NCI-H2029 treated with DMSO at 0.1 percent for 48 hours (cell line): ENCODE data around the gene HYKK.
"Not testable (repeated sequence)": the region's sequence is repeated elsewhere in the genome, so short reads cannot be mapped to it uniquely, and the experiment has no call there.

Source experiments
- DNase-seq: peaks from one replicate; lab custom pipeline; 2025; lab: John Stamatoyannopoulos, UW

Gene HYKK

DNA sequence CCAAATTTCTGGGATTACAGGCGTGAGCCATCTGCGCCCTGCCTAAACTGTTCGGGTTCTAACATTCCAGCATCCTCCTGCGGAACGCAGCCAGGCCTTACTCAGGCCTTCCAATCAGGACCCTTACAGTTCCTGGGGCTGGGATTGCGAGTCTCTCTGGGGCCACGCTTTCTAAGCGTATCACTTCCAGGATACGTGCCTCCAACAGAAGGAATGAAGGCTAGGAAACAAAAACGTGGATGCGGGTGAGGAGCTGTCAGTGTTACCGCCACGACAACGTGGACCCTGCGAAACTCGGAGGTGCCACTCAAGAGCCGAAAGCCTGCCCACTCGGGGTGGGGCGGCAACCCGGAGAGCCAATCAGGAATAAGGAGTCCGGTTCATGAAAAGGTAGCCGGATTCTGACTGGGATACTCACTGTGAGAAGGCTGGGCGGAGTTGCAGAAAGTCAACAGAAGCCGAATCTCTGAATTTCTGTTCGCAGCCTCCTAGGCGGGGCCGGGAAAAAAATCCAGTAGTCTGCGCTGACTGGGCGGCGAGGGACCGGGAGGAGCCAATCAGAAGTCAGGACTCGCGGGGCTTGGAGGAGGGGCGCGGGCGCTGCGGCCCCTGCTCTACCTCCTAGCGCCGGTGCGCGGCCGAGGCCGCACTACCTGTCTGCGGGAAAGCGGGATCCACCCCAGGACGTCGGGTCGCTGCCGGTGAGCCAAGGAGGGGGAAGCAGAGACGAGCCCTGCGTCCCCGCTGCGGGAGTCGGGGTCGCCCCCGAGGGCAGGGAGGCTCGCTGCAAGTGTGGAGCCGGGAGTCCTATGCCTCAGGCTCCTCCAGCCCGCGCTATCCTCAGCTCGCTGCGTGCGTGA, at the start of gene HYKK:
HYKK (plus strand) TSS at position 607 of the 860 bp plus-strand sequence. CDS start 5,512 bp downstream, outside the sequence.
- DNase-seq: peak; percentile 45

- no peak for DNase-seq
These were observed 46.6 kb upstream of the HYKK start for GRCh38 chr15:78460737-78461136.

DNA sequence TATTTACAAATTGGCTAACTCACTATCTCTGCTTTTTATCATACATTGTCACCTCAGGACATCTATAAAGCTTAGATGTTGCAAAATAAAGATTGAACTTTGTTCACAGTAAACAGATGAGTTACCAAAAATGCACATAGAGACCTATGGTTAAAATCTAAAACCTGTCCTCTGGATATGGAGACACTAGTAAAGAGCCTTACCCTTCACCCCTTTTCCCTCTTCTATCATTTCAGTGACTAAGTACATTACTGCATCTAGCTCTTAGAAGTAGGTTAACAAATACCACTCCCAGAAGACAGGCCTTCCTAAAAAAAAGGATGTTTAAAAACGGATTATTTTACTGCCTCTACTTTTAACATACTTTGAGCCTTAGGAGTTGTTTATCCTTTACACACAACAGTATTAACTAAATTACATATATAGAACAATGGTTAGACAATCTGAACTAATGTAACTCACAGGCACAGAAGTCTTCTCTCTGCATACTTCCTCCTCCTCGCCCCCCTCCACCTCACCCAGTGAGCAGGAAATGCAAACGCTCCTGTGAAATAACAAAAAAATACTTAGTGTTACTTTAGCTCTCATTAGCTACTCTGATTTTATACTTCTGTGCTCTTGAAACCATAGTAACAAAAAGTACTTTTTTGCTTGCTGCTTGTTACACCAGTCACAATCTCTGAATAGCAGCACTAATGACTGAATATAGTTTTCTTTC, 46.0 kb upstream of the HYKK start:
- DNase-seq: no peak

GRCh38 chr15:78469031-78469430, 38.3 kb upstream of the HYKK start:
- DNase-seq: no peak

DNA sequence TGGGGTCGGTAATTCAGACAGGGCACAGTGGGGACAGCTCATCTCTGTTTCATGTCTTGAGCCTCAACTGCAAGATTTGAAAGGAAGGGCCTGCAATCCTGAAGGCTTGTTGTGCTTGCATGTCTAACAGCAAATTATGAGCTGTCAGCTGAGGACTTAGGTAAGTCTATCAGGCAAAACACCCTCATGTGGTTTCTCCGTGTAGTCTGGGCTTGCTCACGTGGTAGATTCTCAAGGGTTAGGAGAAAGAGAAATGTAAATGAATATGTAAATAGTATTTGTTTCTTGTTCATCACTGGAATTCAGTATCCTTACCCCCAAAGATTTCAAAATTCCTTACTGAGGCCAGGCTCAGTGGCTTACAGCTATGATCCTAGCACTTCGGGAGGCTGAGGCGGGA, 30.1 kb upstream of the HYKK start:
- no peak for DNase-seq

GRCh38 chr15:78479650-78480049, 27.7 kb upstream of the HYKK start:
- DNase-seq: no peak

DNA sequence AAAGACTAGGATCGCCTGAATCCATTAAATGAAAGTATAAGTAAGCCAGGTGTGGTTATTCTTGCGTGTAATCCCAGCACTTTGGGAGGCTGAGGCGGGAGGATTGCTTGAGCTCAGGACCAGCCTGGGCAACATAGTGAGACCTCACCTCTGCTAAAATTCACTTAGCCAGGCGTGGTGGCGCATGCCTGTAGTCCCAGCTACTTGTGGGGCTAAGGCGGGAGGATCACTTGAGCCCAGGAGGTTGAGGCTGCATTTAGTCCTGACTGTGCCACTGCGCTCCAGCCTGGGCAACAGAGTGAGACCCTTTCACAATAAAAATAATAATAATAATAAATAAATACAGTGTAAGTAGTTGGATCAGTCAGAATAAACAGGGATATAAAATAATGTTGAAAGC, 25.5 kb upstream of the HYKK start:
- no peak for DNase-seq

GRCh38 chr15:78492872-78493271, 14.5 kb upstream of the HYKK start:
- no peak for DNase-seq

GRCh38 chr15:78501857-78502256, 5.5 kb upstream of the HYKK start:
- no peak for DNase-seq

DNA sequence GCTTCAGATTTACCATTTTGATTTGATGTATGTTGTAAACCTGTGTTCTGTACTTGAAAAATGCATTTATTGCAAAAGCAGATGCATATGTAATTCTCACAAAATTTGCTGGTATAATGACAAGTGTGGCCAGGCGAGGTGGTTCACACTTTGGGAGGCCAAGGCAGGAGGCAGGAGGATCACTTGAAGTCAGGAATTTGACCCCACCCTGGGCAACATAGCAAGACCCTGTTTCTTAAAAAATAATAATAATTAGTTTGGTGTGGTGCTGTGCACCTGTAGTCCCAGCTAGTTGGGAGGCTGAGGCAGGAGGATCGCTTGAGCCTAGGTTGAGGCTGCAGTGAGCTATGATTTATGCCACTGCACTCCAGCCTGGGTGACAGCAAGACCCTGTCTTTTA, 4.7 kb upstream of the HYKK start:
- DNase-seq: no peak

- no peak for DNase-seq
These were observed 419 bp downstream of the HYKK start for GRCh38 chr15:78507831-78508160.

GRCh38 chr15:78508272-78508671, 895 bp downstream of the HYKK start:
- DNase-seq: no peak

DNA sequence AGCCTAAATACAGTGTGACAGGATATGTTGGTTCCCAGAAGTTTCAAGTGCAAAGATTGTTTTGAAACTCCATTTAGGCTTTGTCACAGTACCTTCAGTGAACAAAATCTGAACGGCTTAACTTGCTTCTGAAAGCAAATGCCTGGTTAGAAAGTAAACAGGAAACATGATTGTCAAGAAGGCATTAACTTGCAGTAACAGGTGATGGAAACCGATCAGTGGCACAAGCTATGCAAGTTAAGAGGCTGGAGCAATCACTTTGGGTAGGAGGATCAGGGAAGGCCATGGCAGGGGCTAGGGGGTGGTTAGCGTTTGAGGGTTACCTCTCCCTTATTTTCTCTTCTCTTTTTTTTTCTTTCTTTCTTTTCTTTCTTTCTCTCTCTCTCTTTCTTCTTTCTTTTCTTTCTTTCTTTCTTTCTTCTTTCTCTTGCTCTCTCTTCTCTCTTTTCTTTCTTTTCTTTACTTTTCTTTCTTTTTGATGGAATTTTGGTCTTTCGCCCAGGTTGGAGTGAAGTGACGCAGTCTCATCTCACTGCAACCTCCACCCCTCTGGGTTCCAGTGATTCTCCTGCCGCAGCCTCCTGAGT, 2.4 kb downstream of the HYKK start:
- DNase-seq: no peak

DNA sequence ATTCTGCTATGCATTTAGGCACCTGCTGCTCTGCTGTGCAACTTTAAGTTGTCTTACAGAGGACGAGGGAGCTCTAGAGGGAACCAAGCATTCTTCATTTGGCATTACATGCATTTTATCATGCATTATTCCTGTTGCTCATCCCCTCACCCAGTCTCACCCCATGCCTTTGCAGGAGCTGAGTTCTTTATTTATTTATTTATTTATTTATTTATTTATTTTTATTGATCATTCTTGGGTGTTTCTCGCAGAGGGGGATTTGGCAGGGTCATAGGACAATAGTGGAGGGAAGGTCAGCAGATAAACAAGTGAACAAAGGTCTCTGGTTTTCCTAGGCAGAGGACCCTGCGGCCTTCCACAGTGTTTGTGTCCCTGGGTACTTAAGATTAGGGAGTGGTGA, 12.7 kb downstream of the HYKK start:
- not testable (repeated sequence) for DNase-seq

DNA sequence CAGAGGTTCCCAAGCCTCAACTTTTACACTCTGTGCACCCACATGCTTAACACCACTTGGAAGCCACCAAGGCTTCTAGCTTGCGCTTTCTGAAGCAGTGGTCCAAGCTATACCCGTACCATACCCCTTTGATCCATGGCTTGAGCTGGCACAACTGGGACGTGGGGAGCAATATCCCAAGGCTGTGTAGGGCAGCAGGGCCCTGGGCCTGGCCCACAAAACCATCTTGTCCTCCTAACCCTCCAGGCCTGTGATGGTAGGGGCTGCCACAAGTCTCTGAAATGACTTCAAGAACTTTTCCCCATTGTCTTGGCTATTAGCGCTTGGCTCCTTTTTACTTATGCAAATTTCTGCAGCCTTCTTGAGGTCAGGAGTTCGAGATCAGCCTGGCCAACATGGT, 16.9 kb downstream of the HYKK start:
- no peak for DNase-seq

GRCh38 chr15:78527325-78527724, 19.9 kb downstream of the HYKK start:
- DNase-seq: no peak

DNA sequence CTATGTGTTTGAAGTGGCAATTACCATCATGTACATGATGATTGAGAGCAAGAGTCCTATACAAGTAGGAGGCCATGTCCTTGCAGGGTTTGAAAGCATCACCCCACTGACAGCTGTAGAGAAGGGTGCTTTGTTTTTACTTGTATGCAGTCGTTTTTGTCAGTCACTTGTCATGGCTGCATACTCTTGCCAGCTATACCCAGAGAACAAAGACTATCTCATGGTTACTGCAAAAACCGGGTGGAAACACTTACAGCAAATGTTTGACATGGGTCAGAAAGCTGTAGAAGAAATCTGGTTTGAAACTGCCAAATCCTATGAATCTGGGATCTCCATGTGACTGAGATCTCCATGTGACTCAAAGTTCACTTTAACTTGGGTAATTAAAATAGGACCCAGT, 26.0 kb downstream of the HYKK start:
- DNase-seq: no peak

GRCh38 chr15:78536134-78536533, 28.8 kb downstream of the HYKK start:
- no peak for DNase-seq

GRCh38 chr15:78537266-78537905, 30.0 kb downstream of the HYKK start:
- no peak for DNase-seq

DNA sequence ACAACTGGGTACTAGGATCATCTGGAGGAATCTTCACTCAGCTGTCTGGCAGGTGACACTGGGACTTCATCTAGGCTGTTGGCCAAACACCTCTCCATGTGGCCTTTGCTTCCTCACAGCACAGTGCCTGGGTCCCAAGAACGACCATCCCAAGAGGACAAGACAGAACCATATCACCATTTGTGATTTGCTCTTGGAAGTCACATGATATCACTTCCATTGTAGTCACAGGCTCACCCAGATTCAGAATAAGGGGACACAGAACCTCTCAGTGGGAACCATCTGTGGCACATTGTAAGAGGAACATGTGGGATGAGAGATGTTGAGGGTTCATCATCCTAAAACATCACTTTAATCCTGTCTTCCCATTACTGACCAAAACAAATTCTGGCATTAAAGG, 31.0 kb downstream of the HYKK start:
- DNase-seq: no peak

DNA sequence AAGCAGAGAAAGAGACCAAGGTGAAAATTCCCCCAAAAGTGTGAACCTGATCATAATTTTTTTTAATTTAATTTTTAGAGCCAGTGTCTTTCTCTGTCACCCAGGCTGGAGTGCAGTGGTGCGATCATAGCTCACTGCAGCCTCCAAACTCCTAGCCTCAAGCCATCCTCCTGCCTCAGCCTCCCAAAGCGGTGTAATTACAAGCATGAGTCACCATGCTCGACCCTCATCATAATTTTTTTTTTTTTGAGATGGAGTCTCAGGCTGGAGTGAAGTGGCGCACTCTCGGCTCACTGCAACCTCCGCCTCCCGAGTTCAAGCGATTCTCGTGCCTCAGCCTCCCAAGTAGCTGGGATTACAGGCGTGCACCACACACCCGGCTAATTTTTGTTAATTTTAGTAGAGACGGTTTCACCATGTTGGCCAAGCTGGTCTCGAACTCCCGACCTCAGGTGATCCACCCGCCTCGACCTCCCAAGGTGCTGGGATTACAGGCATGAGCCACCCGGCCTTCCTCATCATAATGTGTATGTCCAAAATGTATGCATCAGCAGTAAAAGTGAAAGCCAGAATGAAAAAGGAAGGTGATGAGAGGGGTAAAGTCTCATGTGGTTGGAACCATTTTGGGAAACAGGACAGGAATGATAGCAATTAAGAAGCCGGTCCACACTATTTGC, 32.2 kb downstream of the HYKK start:
- not testable (repeated sequence) for DNase-seq
